ENCODE results near the gene DPY19L1.

- TF ChIP-seq POLR2A (IDR thresholded peaks at IDR 0.05) (no peak), CTCF (IDR thresholded peaks at IDR 0.05 in 8 of 11, conservative IDR thresholded peaks at IDR 0.05 in 3 of 11) (peak; percentile 48 to 94 (median 88)), POLR2AphosphoS5 (IDR thresholded peaks at IDR 0.05) (peak; percentile 70 to 84 (median 78))
Observed at GRCh38 chr7:35037526-35038341, 449 bp upstream of the DPY19L1 start.

All from spleen (tissue), 7 donors.